BE2C (cell line): ENCODE data around the gene OCA2.

Experiments used
- DNase-seq: peaks from one replicate; pipeline ENCODE4 v3.0.0-alpha.2; 2020
- H3K27me3 ChIP-seq: fragments of 250-450 bp; sonication (Bioruptor Pico); 2 replicates; pipeline ENCODE4 v1.5.1; 2020; ENCODE audit warnings: mild to moderate bottlenecking
- H3K36me3 ChIP-seq: fragments of 250-450 bp; sonication (Bioruptor Pico); 2 replicates; pipeline ENCODE4 v1.5.1; 2020; ENCODE audit warnings: mild to moderate bottlenecking
- H3K4me1 ChIP-seq: fragments of 250-450 bp; sonication (Bioruptor Pico); 2 replicates; pipeline ENCODE4 v1.5.1; 2020
- H3K4me3 ChIP-seq: 2 replicates; pipeline ENCODE4 v1.5.1; 2011; ENCODE audit warnings: low read depth, low read length
- H3K9me3 ChIP-seq: fragments of 250-450 bp; sonication (Bioruptor Pico); 2 replicates; pipeline ENCODE4 v1.5.1; 2020
- CTCF ChIP-seq: IDR thresholded peaks from 2 replicates; pipeline ENCODE4 v1.5.1; 2012; ENCODE audit warnings: mild to moderate bottlenecking, low read depth, low read length

OCA2 gene

GRCh38 chr15:28002136-28002861 is 96.8 kb downstream of the OCA2 start:
- Histone ChIP-seq H3K4me1 (no peaks in the 10 kb centered on the region), H3K36me3 (no peaks in the 10 kb centered on the region), H3K9me3 (no peaks in the 10 kb centered on the region), H3K4me3 (no peak overlapping the region), H3K27me3 (peaks cover 3% of the 10 kb centered on the region; the same call in 1 of the 2 replicates)
- no peak for DNase-seq
- no peak for TF ChIP-seq CTCF

- Histone ChIP-seq H3K27me3 (peaks cover 3% of the 10 kb centered on the region; the same call in 1 of the 2 replicates), H3K9me3 (no peaks in the 10 kb centered on the region), H3K36me3 (no peaks in the 10 kb centered on the region), H3K4me3 (no peak overlapping the region), H3K4me1 (no peaks in the 10 kb centered on the region)
- TF ChIP-seq CTCF, result no peak
- no peak for DNase-seq
These were observed 97.5 kb downstream of the OCA2 start for GRCh38 chr15:28001641-28002040.

- peaks cover 30% of the 10 kb centered on the region for H3K27me3 ChIP-seq
- H3K4me3 ChIP-seq, result no peak overlapping the region
- peaks cover 9% of the 10 kb centered on the region for H3K4me1 ChIP-seq
- no peaks in the 10 kb centered on the region for H3K9me3 ChIP-seq
- no peaks in the 10 kb centered on the region for H3K36me3 ChIP-seq
- peak; percentile 49 for DNase-seq
- TF ChIP-seq CTCF, result no peak
These were observed 104.9 kb downstream of the OCA2 start for GRCh38 chr15:27993996-27994780.

- no peak for TF ChIP-seq CTCF
- Histone ChIP-seq H3K4me3 (no peak overlapping the region), H3K27me3 (peaks cover 36% of the 10 kb centered on the region), H3K4me1 (peaks cover 9% of the 10 kb centered on the region), H3K36me3 (no peaks in the 10 kb centered on the region), H3K9me3 (no peaks in the 10 kb centered on the region)
- DNase-seq, result no peak
These were observed 105.6 kb downstream of the OCA2 start for GRCh38 chr15:27993544-27993943.

GRCh38 chr15:27990521-27991515 is 108.3 kb downstream of the OCA2 start:
- Histone ChIP-seq H3K4me3 (no peak overlapping the region), H3K4me1 (peaks cover 9% of the 10 kb centered on the region), H3K36me3 (no peaks in the 10 kb centered on the region), H3K9me3 (no peaks in the 10 kb centered on the region; the same call in 1 of the 2 replicates), H3K27me3 (peaks cover 44% of the 10 kb centered on the region)
- TF ChIP-seq CTCF, result no peak
- peak; percentile 49 for DNase-seq
